ENCODE measurements around the gene BAZ2B. TPM values are rescaled to one million over a fixed set of nuclear protein-coding genes. Genes with fewer than 3 reads are reported as not detected.

Gene BAZ2B
- total RNA-seq, 1 donor from 2014 or later, result 101 TPM

DNA sequence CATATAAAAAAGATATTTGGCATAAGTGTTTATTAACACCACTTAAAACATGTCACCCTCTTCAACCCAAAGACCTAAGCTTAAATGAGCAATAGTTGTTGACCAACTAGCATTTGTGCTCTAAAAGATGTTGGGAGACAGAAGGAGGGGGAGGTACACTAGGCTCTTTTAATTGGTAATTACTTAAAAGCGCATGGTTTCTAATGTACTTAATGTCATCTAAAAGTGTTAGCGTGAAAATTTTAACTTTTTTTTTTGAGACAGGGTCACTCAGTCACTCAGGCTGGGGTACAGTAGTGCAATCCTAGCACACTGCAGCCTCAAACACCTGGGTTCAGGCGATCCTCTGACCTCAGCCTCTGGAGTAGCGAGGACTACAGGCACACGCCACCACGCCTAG, 335.3 kb downstream of the BAZ2B start:
- no peak for DNase-seq (ENCODE audit: low spot score)
- Histone ChIP-seq H3K27ac (no peak overlapping the region), H2AFZ (replicated peaks) (no peak overlapping the region), H3K79me2 (ENCODE audit: low read depth) (peaks cover 5% of the 10 kb centered on the region), H3F3A (ENCODE audit: low read depth) (peaks cover 11% of the 10 kb centered on the region), H3K27me3 (no peaks in the 10 kb centered on the region), H3K9me3 (ENCODE audit: low read depth) (no peaks in the 10 kb centered on the region), H4K20me1 (ENCODE audit: low read depth) (no peaks in the 10 kb centered on the region), H3K9ac (no peak overlapping the region), H3K4me2 (no peak overlapping the region), H3K4me3 (no peak overlapping the region), H3K36me3 (no peaks in the 10 kb centered on the region), H3K4me1 (peaks cover 3% of the 10 kb centered on the region)
- Mint-ChIP-seq H3K27me3 (ENCODE audit: insufficient read depth, low read depth) (peaks cover 4% of the 10 kb centered on the region), H3K4me1 (peaks cover 3% of the 10 kb centered on the region), H3K9me3 (no peaks in the 10 kb centered on the region), H3K36me3 (peaks cover 4% of the 10 kb centered on the region), H3K27ac (no peak overlapping the region), H3K4me3 (no peak overlapping the region)
- TF ChIP-seq EZH2 (IDR thresholded peaks at IDR 0.05), result no peak
- no peak for TF ChIP-seq EZH2phosphoT487 (IDR thresholded peaks at IDR 0.05)
- TF ChIP-seq, protein P1, sequence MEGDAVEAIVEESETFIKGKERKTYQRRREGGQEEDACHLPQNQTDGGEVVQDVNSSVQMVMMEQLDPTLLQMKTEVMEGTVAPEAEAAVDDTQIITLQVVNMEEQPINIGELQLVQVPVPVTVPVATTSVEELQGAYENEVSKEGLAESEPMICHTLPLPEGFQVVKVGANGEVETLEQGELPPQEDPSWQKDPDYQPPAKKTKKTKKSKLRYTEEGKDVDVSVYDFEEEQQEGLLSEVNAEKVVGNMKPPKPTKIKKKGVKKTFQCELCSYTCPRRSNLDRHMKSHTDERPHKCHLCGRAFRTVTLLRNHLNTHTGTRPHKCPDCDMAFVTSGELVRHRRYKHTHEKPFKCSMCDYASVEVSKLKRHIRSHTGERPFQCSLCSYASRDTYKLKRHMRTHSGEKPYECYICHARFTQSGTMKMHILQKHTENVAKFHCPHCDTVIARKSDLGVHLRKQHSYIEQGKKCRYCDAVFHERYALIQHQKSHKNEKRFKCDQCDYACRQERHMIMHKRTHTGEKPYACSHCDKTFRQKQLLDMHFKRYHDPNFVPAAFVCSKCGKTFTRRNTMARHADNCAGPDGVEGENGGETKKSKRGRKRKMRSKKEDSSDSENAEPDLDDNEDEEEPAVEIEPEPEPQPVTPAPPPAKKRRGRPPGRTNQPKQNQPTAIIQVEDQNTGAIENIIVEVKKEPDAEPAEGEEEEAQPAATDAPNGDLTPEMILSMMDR (IDR thresholded peaks at IDR 0.05), result no peak

DNA sequence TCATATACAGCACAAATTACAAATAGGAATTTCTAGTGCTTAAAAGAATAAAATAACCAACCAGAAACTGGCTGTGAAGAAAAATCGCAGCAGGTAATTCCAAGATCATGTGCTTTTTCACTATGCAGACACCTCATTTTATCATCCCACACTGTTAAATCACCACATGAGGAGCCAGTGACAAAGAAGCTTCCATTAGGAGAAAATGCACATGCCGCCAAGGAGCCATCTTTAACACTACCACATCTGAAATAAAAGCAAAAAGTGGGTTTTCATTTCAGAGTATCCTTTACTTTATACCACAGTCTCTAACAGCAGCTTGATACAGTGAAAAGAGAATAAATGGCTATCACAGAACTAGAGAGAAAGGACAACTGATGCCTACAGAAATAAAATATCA, 336.6 kb downstream of the BAZ2B start:
- no peaks in the 10 kb centered on the region for H3K79me2 ChIP-seq (ENCODE audit: low read depth)
- H3K9me3 Mint-ChIP-seq, result no peaks in the 10 kb centered on the region
- no peaks in the 10 kb centered on the region for H3K36me3 ChIP-seq
- H3K27me3 Mint-ChIP-seq (ENCODE audit: insufficient read depth, low read depth), result peaks cover 4% of the 10 kb centered on the region
- no peak overlapping the region for H3K4me3 ChIP-seq
- H3K4me2 ChIP-seq, result no peak overlapping the region
- no peaks in the 10 kb centered on the region for H3K4me1 ChIP-seq
- H3K4me3 Mint-ChIP-seq, result no peak overlapping the region
- H3K27ac ChIP-seq, result no peak overlapping the region
- peaks cover 4% of the 10 kb centered on the region for H3K36me3 Mint-ChIP-seq
- no peaks in the 10 kb centered on the region for H3K4me1 Mint-ChIP-seq
- H3K9ac ChIP-seq, result no peak overlapping the region
- no peaks in the 10 kb centered on the region for H3K27me3 ChIP-seq
- TF ChIP-seq, protein P1 (IDR thresholded peaks at IDR 0.05), result no peak
- TF ChIP-seq EZH2phosphoT487 (IDR thresholded peaks at IDR 0.05), result no peak
- TF ChIP-seq EZH2 (IDR thresholded peaks at IDR 0.05), result no peak
- no peak overlapping the region for H3K27ac Mint-ChIP-seq
- H3F3A ChIP-seq (ENCODE audit: low read depth), result no peaks in the 10 kb centered on the region
- no peaks in the 10 kb centered on the region for H3K9me3 ChIP-seq (ENCODE audit: low read depth)
- H4K20me1 ChIP-seq (ENCODE audit: low read depth), result no peaks in the 10 kb centered on the region
- DNase-seq (ENCODE audit: low spot score), result no peak
- no peak overlapping the region for H2AFZ ChIP-seq (replicated peaks)

DNA sequence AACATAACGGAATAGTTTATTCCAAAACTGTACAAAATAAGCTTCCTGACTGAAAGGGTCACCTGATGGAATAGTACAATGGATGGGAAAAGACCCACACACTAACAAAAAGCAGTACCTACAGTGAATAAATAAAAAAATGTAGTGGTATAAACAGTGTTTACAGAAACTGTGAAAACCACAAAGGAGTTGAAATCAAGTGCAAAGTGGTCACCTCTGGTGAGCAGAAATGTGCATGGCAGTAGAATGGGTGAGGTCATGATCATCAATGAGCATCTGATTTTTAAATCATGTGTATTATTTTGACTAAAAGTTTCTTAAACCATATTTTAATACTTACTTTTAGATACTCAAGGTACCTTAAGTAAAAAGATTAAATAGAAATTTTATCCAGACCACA, 341.2 kb downstream of the BAZ2B start:
- no peak for TF ChIP-seq EZH2 (IDR thresholded peaks at IDR 0.05)
- no peak for TF ChIP-seq EZH2phosphoT487 (IDR thresholded peaks at IDR 0.05)
- TF ChIP-seq, protein P1 (IDR thresholded peaks at IDR 0.05), result no peak
- Histone ChIP-seq H3K9me3 (ENCODE audit: low read depth) (no peaks in the 10 kb centered on the region), H3K36me3 (no peaks in the 10 kb centered on the region), H2AFZ (replicated peaks) (no peak overlapping the region), H3K27me3 (no peaks in the 10 kb centered on the region), H3K9ac (no peak overlapping the region), H3K27ac (no peak overlapping the region), H3K79me2 (ENCODE audit: low read depth) (no peaks in the 10 kb centered on the region), H3K4me3 (no peak overlapping the region), H3K4me2 (no peak overlapping the region), H4K20me1 (ENCODE audit: low read depth) (no peaks in the 10 kb centered on the region), H3K4me1 (peaks cover 10% of the 10 kb centered on the region), H3F3A (ENCODE audit: low read depth) (peaks cover 6% of the 10 kb centered on the region)
- Mint-ChIP-seq H3K4me3 (no peak overlapping the region), H3K9me3 (no peaks in the 10 kb centered on the region), H3K36me3 (peaks cover 4% of the 10 kb centered on the region), H3K4me1 (peaks cover 9% of the 10 kb centered on the region), H3K27me3 (ENCODE audit: insufficient read depth, low read depth) (no peaks in the 10 kb centered on the region), H3K27ac (no peak overlapping the region)
- DNase-seq (ENCODE audit: low spot score), result no peak
